ENCODE measurements around the gene RANBP9.

RANBP9 gene

GRCh38 chr6:13605634-13606033 lies 106.0 kb downstream of the RANBP9 start:
- in situ Hi-C loops (cut with HindIII; ENCODE audit: low sequenced_read_pairs), result no loop called here

GRCh38 chr6:13604546-13605416 lies 106.9 kb downstream of the RANBP9 start:
- in situ Hi-C loops (cut with HindIII; ENCODE audit: low sequenced_read_pairs), result loop anchor here (5.0 kb wide), 2 partner anchors 42 to 97 kb away; no protein-coding TSS in a partner anchor

GRCh38 chr6:13604135-13604534 lies 107.5 kb downstream of the RANBP9 start:
- in situ Hi-C loops (cut with HindIII; ENCODE audit: low sequenced_read_pairs), result loop anchor here (5.0 kb wide), 2 partner anchors 42 to 97 kb away; no protein-coding TSS in a partner anchor

GRCh38 chr6:13600036-13600435 lies 111.6 kb downstream of the RANBP9 start:
- in situ Hi-C loops (cut with HindIII; ENCODE audit: low sequenced_read_pairs), result loop anchor here (5.0 kb wide), 2 partner anchors 38 to 93 kb away; no protein-coding TSS in a partner anchor

- in situ Hi-C loops (cut with HindIII; ENCODE audit: low sequenced_read_pairs), result no loop called here
These were observed 114.6 kb downstream of the RANBP9 start for GRCh38 chr6:13597073-13597472.

GRCh38 chr6:13593720-13594119 lies 117.9 kb downstream of the RANBP9 start:
- in situ Hi-C loops (cut with HindIII; ENCODE audit: low sequenced_read_pairs), result no loop called here

GRCh38 chr6:13593103-13593502 lies 118.5 kb downstream of the RANBP9 start:
- in situ Hi-C loops (cut with HindIII; ENCODE audit: low sequenced_read_pairs), result no loop called here

- in situ Hi-C loops (cut with HindIII; ENCODE audit: low sequenced_read_pairs), result no loop called here
These were observed 120.3 kb downstream of the RANBP9 start for GRCh38 chr6:13591205-13591921.

GRCh38 chr6:13590574-13591153 lies 121.0 kb downstream of the RANBP9 start:
- in situ Hi-C loops (cut with HindIII; ENCODE audit: low sequenced_read_pairs), result no loop called here

GRCh38 chr6:13589801-13590200 lies 121.8 kb downstream of the RANBP9 start:
- in situ Hi-C loops (cut with HindIII; ENCODE audit: low sequenced_read_pairs), result no loop called here

GRCh38 chr6:13586603-13587542 lies 124.8 kb downstream of the RANBP9 start:
- in situ Hi-C loops (cut with HindIII; ENCODE audit: low sequenced_read_pairs), result no loop called here

- in situ Hi-C loops (cut with HindIII; ENCODE audit: low sequenced_read_pairs), result no loop called here
These were observed 129.9 kb downstream of the RANBP9 start for GRCh38 chr6:13581700-13582229.

GRCh38 chr6:13579911-13580310 lies 131.7 kb downstream of the RANBP9 start:
- in situ Hi-C loops (cut with HindIII; ENCODE audit: low sequenced_read_pairs), result no loop called here

- in situ Hi-C loops (cut with HindIII; ENCODE audit: low sequenced_read_pairs), result no loop called here
These were observed 133.7 kb downstream of the RANBP9 start for GRCh38 chr6:13577926-13578325.

GRCh38 chr6:13576017-13576416 lies 135.6 kb downstream of the RANBP9 start:
- in situ Hi-C loops (cut with HindIII; ENCODE audit: low sequenced_read_pairs), result no loop called here

GRCh38 chr6:13575377-13575775 lies 136.3 kb downstream of the RANBP9 start:
- in situ Hi-C loops (cut with HindIII; ENCODE audit: low sequenced_read_pairs), result no loop called here

GRCh38 chr6:13574571-13575376 lies 136.9 kb downstream of the RANBP9 start, which contains the start of gene SIRT5:
SIRT5 (plus strand) TSS chr6:13574601; CDS start chr6:13584111, 9,510 bp downstream.
- in situ Hi-C loops (cut with HindIII; ENCODE audit: low sequenced_read_pairs), result no loop called here

- in situ Hi-C loops (cut with HindIII; ENCODE audit: low sequenced_read_pairs), result no loop called here
These were observed 137.5 kb downstream of the RANBP9 start for GRCh38 chr6:13574149-13574570.

GRCh38 chr6:13573669-13574110 lies 137.9 kb downstream of the RANBP9 start:
- in situ Hi-C loops (cut with HindIII; ENCODE audit: low sequenced_read_pairs), result no loop called here
